HCT116 (cell line): ENCODE measurements around the gene MYL6B. TPM values are rescaled to one million over a fixed set of nuclear protein-coding genes. Genes with fewer than 3 reads are reported as not detected.

ENCODE experiments used
- CEBPB ChIP-seq: IDR thresholded peaks from 2 replicates; pipeline ENCODE4 v1.6.1; 2012; ENCODE audit warnings: low read depth
- EZH2 ChIP-seq: fragments of 200-600 bp; sonication (generic); IDR thresholded peaks from 2 replicates; pipeline ENCODE4 v1.6.1; 2017; ENCODE audit warnings: antibody characterized with exemption, mixed run types
- JUND ChIP-seq: IDR thresholded peaks from 2 replicates; pipeline ENCODE4 v1.6.1; 2012
- POLR2A ChIP-seq: IDR thresholded peaks from 2 replicates; pipeline ENCODE4 v1.7.0; 2011; ENCODE audit warnings: borderline replicate concordance; ENCODE audit not compliant: insufficient read depth, insufficient read length; ENCODE audit errors: extremely low read depth
- POLR2AphosphoS5 ChIP-seq: IDR thresholded peaks from 2 replicates; pipeline ENCODE4 v1.6.1; 2011; ENCODE audit warnings: mild to moderate bottlenecking, low read depth, low read length, moderate library complexity
- REST ChIP-seq: IDR thresholded peaks from 2 replicates; pipeline ENCODE4 v1.6.1; 2012; ENCODE audit warnings: low read depth
- SP1 ChIP-seq: IDR thresholded peaks from 2 replicates; pipeline ENCODE4 v1.6.1; 2012; ENCODE audit warnings: low read depth
- SRF ChIP-seq: IDR thresholded peaks from 2 replicates; pipeline ENCODE4 v1.6.1; 2012; ENCODE audit warnings: low read depth
- ZBTB33 ChIP-seq: IDR thresholded peaks from 2 replicates; pipeline ENCODE4 v1.6.1; 2011; ENCODE audit warnings: mild to moderate bottlenecking, low read length, moderate library complexity; ENCODE audit not compliant: insufficient replicate concordance; ENCODE audit errors: extremely low read depth
- ZFX ChIP-seq: fragments of 450-650 bp; IDR thresholded peaks from 2 replicates; pipeline ENCODE4 v1.6.1; 2017
- total RNA-seq: library from RNA; stranded (reverse); gene quantifications from one replicate; pipeline ENCODE4 v1.2.1, GENCODE V29; 2021; ENCODE audit not compliant: unreplicated experiment
- TF ChIP-seq, protein P1 (sequence below): IDR thresholded peaks from 2 replicates; pipeline ENCODE4 v1.6.1; 2012

The MYL6B gene
- total RNA-seq, 1 experiment from 2014 or later, result 94.3 TPM

DNA sequence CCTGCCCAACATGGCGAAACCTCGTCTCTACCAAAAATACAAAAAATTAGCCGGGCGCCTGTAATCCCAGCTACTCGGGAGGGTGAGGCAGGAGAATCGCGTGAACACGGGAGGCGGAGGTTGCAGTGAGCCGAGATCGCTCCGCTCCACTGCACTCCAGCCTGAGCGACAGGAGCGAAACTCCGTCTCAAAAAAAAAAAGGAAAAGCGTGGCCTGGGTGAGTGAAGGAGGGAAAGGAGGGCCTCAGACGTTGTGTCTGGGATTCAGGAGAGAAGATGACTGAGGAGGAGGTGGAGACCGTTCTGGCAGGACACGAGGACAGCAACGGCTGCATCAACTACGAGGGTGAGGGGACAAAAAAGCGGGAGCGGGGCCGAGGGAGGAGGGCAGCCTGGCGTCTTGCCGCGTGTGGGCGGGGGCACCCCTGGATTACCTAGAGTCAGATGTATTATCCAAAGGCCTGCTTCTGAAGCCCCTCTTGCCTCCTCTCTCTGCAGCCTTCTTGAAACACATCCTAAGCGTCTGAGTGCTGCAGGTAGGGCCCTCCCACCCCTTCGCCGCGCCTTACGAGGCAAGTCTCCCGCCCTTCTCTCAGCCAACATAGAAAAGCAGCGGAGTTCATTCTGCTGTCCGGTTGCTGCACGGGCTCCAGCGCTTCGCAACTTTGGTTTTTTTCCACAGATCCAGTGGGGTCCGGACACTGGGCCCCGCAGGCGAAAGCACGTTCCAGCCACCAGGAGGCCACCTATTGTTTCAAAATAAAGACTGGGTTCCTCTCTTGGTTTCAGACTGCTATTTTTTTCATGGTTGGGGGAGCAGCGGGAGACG lies 5.0 kb downstream of the MYL6B start (continued):
- TF ChIP-seq, protein P1, sequence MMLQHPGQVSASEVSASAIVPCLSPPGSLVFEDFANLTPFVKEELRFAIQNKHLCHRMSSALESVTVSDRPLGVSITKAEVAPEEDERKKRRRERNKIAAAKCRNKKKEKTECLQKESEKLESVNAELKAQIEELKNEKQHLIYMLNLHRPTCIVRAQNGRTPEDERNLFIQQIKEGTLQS, result no peak
- TF ChIP-seq POLR2A (no peak), SRF (no peak), POLR2AphosphoS5 (peak; percentile 22; the same call in 1 of the 2 replicates), ZBTB33 (no peak), REST (no peak), CEBPB (no peak), JUND (no peak), EZH2 (no peak), SP1 (no peak), ZFX (0 out of 2 replicates have a peak, but pooled peaks have one; percentile 15)
- TF ChIP-seq, all 23 proteins: peak for 3
